HG02852 (cell line): ENCODE results near the gene GPSM3.
"Not testable (repeated sequence)": the region's sequence is repeated elsewhere in the genome, so short reads cannot be mapped to it uniquely, and the experiment has no call there.

Source experiments
- ATAC-seq: cut with Tn5 transposase; IDR thresholded peaks from one replicate; pipeline ENCODE4 v1.9.1; 2021; ENCODE audit warnings: mild to moderate bottlenecking, moderate library complexity; ENCODE audit not compliant: unreplicated experiment

GPSM3 gene

GRCh38 chr6:32192608-32193039, at the start of gene GPSM3:
GPSM3 (minus strand) TSS chr6:32192643; CDS start chr6:32192513, 130 bp downstream.
- no peak for ATAC-seq

DNA sequence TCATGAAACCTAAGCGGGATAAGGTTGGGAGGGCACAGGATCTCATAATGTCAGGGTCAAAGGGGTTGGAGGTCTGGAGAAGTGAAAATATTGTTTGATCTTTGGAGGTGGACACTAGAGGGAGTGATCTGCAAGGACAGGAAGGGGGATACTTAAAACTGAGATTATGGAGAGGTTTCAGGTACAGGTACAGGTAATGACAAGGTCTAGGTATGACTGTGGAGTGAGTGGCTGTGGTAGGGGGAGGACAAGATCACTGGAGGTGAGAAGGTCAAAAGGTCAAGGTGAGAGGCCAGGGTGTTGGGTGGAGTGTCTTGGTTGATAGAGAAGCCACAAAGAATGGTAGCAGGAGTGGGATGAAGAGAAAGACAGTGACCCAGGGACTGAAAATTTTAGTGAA, 48.2 kb upstream of the GPSM3 start:
- ATAC-seq, result no peak

DNA sequence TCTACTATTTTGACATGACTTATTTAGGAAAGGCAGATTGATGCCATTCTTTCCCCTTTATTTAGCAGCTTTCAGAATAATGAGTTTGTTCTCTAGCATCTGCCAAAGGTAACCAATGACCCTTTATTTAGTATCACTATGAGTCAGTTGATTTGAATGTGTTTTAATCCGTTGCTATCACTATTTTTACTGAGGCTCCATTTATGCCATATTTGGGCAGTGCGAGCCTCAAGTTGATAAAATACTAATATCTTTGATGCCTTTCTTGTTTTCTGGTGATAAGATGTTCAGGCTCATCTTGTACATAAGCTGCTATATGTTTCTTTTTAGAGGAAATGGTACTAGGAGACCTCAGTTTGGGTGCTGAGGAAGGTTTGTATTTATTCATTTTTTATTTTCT, 47.0 kb upstream of the GPSM3 start:
- no peak for ATAC-seq

GRCh38 chr6:32234934-32235333, 42.5 kb upstream of the GPSM3 start:
- no peak for ATAC-seq

- ATAC-seq, result no peak
Measured at GRCh38 chr6:32226434-32226833, 34.0 kb upstream of the GPSM3 start.

DNA sequence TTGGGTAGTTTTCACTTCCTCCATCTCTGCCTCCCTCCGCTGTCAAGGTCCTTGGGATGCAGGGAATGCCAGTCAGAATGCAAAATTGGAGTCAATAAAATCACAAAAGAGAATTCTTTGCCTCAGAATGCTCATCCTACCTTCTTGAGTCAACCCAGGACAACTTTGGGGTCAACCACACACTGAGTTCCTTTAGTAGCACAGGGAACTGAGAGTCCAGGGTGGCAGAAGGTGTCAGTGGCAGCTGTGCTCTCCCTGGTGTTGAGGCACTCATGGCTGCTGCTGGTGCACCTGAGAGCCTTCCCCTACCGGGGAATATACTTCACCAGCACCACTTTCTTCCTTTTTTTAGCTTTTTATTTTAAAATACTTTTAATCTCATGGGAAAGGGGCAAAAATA, 32.3 kb upstream of the GPSM3 start:
- ATAC-seq, result no peak

GRCh38 chr6:32223258-32224235, 31.1 kb upstream of the GPSM3 start, which contains the start of gene NOTCH4:
NOTCH4 (minus strand) TSS chr6:32224067; CDS start chr6:32223928, 139 bp downstream.
- ATAC-seq, result no peak

GRCh38 chr6:32222333-32223230, 30.1 kb upstream of the GPSM3 start:
- ATAC-seq, result no peak

DNA sequence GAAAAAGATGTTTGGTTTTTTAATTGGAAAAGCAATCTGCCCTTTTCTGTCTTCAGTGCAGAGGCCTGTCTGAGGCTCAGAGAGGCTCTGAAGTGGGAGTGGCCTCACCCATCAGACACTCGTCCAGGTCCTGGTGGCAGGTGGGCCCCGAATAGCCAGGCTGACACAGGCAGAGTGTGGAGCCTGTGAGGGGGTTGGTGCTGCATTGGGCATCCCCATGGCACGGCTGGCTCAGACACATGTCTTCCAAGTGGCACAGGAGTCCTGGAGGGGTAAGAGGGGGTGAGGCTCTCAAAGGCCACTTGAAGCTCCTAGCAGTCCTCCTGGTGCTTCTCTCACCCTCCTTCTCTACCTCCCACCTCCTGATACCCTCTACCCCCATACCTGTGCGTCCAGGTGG, 27.6 kb upstream of the GPSM3 start:
- ATAC-seq, result no peak

DNA sequence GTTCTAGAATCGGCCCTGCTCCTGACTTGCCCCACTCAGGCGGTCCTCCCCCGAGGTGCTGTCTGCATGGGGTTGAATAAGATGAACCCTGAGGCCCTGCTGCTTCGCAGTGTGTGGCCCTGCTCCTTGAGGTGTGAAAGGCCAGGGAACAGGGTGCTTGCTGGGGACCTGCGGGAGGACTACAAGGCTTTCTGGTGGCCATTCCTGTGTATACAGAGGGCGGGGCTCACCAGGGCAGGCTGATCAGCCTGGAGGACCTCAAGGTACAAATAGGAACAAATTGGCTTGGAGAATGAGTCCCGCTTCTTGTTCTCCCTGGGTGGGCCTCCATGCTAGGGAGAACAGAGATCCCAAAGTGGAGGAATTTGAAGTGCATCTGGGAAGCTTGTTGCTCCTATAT, 25.7 kb upstream of the GPSM3 start:
- ATAC-seq, result no peak

DNA sequence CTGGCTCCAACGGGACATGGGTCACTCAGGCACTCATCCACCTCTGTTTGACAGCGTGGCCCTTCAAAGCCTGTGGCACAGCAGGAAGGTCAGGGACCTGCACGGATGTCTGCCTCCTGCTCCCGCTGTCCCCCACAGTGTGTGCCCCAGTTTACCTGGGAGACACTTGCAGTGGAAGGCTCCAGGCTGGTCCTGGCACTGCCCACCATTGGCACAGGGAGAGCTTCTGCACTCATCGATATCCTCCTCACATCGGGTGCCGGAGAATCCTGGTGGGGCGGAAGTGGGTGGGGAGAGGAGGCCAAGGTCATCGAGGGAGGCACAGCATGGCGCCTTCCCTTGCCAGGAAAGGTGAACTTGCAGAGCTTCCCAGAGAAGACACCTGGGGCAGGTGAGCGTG, 24.6 kb upstream of the GPSM3 start:
- no peak for ATAC-seq

- no peak for ATAC-seq
Measured at GRCh38 chr6:32216285-32216684, 23.8 kb upstream of the GPSM3 start.

DNA sequence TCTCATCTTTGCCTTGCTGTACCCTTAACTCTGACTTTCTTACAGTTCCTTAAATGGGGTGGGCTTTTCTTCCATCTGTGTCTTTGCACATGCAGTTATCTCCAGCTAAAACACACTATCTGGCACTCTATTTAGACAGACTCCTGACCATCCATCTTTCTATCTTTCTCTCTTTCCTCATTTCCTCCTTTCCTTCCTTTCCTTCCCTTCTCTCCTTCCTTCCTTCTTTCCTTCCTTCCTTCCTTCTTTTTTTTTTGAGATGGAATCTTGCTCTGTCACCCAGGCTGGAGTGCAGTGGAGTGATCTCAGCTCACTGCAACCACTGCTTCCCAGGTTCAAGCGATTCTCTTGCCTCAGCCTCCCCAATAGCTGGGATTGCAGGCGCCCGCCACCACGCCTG, 23.2 kb upstream of the GPSM3 start:
- ATAC-seq, result no peak

- no peak for ATAC-seq
Measured at GRCh38 chr6:32214126-32214525, 21.7 kb upstream of the GPSM3 start.

- no peak for ATAC-seq
Measured at GRCh38 chr6:32213649-32214048, 21.2 kb upstream of the GPSM3 start.

GRCh38 chr6:32212076-32212760, 19.8 kb upstream of the GPSM3 start:
- no peak for ATAC-seq

- not testable (repeated sequence) for ATAC-seq
Measured at GRCh38 chr6:32211432-32211831, 19.0 kb upstream of the GPSM3 start.

DNA sequence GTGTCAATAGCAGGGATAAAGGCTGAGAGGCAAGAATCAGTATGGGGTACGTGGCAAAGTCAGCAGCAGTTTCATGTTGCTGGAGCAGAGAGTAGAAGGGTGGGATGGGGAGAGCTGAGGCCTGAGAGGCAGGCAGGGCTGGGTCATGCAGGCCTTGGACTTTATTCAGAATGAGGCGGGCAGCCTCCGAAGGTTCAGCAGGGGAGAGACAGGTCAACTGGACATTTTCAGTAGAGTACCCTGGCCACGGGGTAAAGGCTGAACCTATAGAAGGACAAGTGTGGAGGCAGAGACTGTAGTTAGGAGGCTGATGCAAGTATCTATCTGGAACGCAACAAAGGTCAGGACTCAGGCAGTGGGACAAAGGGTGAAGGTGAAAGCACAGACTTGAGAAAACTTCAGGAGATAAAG, 17.8 kb upstream of the GPSM3 start:
- no peak for ATAC-seq

- no peak for ATAC-seq
Measured at GRCh38 chr6:32208996-32209395, 16.6 kb upstream of the GPSM3 start.

GRCh38 chr6:32204268-32204715, 11.8 kb upstream of the GPSM3 start:
- no peak for ATAC-seq
